ENCODE measurements around the gene USP26. TPM values are rescaled to one million over a fixed set of nuclear protein-coding genes. Genes with fewer than 3 reads are reported as not detected.
"Not testable (repeated sequence)": the region's sequence is repeated elsewhere in the genome, so short reads cannot be mapped to it uniquely, and the experiment has no call there.

Gene USP26
- total and polyA plus RNA-seq, 3 donors from 2014 or later = 1.0 to 5.8 (median 1.9) TPM

- intact Hi-C loops (cut with DNase I; ENCODE audit: low total_unique reads) = no loop called here
Measured at GRCh38 chrX:133053861-133054598, 42.9 kb downstream of the USP26 start.

GRCh38 chrX:133048751-133049150 is 48.2 kb downstream of the USP26 start:
- TF ChIP-seq POLR2A (IDR thresholded peaks at IDR 0.05) = no peak
- no peak for TF ChIP-seq CTCF (IDR thresholded peaks at IDR 0.05)
- intact Hi-C loops (cut with DNase I; ENCODE audit: low total_unique reads) = no loop called here
- no peak overlapping the region for H3K4me3 ChIP-seq
- H3K36me3 ChIP-seq (ENCODE audit: low read depth, missing control alignments) = no peaks in the 10 kb centered on the region
- H3K27ac ChIP-seq = no peak overlapping the region
- no peaks in the 10 kb centered on the region for H3K27me3 ChIP-seq
- no peak for DNase-seq
- H3K9me3 ChIP-seq = no peaks in the 10 kb centered on the region
- H3K4me1 ChIP-seq = no peaks in the 10 kb centered on the region
- WGBS, 2 donors = 82 to 97% methylated on average over 3 of the region's 5 CpGs

More at GRCh38 chrX:133053861-133054598, 42.9 kb downstream of the USP26 start:
- Histone ChIP-seq H3K27me3 (no peaks in the 10 kb centered on the region), H3K9me3 (no peaks in the 10 kb centered on the region), H3K4me3 (no peak overlapping the region), H3K36me3 (ENCODE audit: low read depth, missing control alignments) (no peaks in the 10 kb centered on the region), H3K4me1 (no peaks in the 10 kb centered on the region), H3K27ac (no peak overlapping the region)
- TF ChIP-seq POLR2A (IDR thresholded peaks at IDR 0.05) = no peak
- TF ChIP-seq CTCF (IDR thresholded peaks at IDR 0.05) = no peak
- DNase-seq = no peak
- WGBS, 2 donors = 57 to 73% methylated on average over 3 of the region's 3 CpGs

- no peaks in the 10 kb centered on the region for H3K27me3 ChIP-seq
- 81 to 90% methylated on average over 1 of the region's 1 CpG for WGBS, 2 donors
- H3K36me3 ChIP-seq (ENCODE audit: low read depth, missing control alignments) = no peaks in the 10 kb centered on the region
- no peak overlapping the region for H3K4me3 ChIP-seq
- no peak for TF ChIP-seq POLR2A (IDR thresholded peaks at IDR 0.05)
- no peak for TF ChIP-seq CTCF (IDR thresholded peaks at IDR 0.05)
- intact Hi-C loops (cut with DNase I; ENCODE audit: low total_unique reads) = no loop called here
- H3K9me3 ChIP-seq = no peaks in the 10 kb centered on the region
- no peaks in the 10 kb centered on the region for H3K4me1 ChIP-seq
- no peak overlapping the region for H3K27ac ChIP-seq
- DNase-seq = no peak
Measured at GRCh38 chrX:133046601-133047000, 50.3 kb downstream of the USP26 start.

GRCh38 chrX:133045986-133046385 is 50.9 kb downstream of the USP26 start:
- no peak overlapping the region for H3K27ac ChIP-seq
- H3K9me3 ChIP-seq = no peaks in the 10 kb centered on the region
- H3K36me3 ChIP-seq (ENCODE audit: low read depth, missing control alignments) = no peaks in the 10 kb centered on the region
- no peak for DNase-seq
- intact Hi-C loops (cut with DNase I; ENCODE audit: low total_unique reads) = no loop called here
- no peak overlapping the region for H3K4me3 ChIP-seq
- H3K27me3 ChIP-seq = no peaks in the 10 kb centered on the region
- WGBS, 2 donors = 77 to 83% methylated on average over 1 to 2 of the region's 2 CpGs
- H3K4me1 ChIP-seq = no peaks in the 10 kb centered on the region
- TF ChIP-seq CTCF (IDR thresholded peaks at IDR 0.05) = no peak
- TF ChIP-seq POLR2A (IDR thresholded peaks at IDR 0.05) = no peak

GRCh38 chrX:133044145-133044786 is 52.6 kb downstream of the USP26 start:
- intact Hi-C loops (cut with DNase I; ENCODE audit: low total_unique reads); H3K27ac ChIP-seq; H3K4me3 ChIP-seq; H3K36me3 ChIP-seq (ENCODE audit: low read depth, missing control alignments); H3K27me3 ChIP-seq; H3K9me3 ChIP-seq; DNase-seq; H3K4me1 ChIP-seq: not testable (repeated sequence)
- WGBS, 2 donors = 94% methylated on average over 16 of the region's 28 CpGs; no CpG with 5 or more reads in 1 of the 2 donors
